ENCODE measurements around the gene MKNK1. TPM values are rescaled to one million over a fixed set of nuclear protein-coding genes. Genes with fewer than 3 reads are reported as not detected.

MKNK1 gene
- total RNA-seq, 2 experiments from 2014 or later: 27.1 to 29.6 TPM

DNA sequence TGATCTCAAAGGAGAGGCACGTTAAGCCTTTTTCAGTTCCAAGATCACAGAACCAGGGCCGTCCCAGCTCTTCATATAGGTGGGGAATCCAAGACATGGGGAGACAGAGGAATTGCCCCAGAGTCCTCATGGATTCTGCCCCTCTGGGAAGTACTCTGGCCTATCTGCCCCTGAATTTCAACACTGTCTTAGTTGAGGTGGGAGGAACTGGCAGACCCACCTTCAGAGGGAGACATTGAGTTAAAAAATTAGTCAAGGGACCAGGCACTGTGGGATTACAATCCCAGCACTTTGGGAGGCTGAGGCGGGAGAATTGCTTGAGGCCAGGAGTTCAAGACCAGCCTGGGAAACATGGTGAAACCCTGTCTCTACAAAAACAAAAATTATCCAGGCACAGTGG, 50.6 kb downstream of the MKNK1 start:
- ChIA-PET POLR2A (no interaction called here), CTCF (no interaction called here)

DNA sequence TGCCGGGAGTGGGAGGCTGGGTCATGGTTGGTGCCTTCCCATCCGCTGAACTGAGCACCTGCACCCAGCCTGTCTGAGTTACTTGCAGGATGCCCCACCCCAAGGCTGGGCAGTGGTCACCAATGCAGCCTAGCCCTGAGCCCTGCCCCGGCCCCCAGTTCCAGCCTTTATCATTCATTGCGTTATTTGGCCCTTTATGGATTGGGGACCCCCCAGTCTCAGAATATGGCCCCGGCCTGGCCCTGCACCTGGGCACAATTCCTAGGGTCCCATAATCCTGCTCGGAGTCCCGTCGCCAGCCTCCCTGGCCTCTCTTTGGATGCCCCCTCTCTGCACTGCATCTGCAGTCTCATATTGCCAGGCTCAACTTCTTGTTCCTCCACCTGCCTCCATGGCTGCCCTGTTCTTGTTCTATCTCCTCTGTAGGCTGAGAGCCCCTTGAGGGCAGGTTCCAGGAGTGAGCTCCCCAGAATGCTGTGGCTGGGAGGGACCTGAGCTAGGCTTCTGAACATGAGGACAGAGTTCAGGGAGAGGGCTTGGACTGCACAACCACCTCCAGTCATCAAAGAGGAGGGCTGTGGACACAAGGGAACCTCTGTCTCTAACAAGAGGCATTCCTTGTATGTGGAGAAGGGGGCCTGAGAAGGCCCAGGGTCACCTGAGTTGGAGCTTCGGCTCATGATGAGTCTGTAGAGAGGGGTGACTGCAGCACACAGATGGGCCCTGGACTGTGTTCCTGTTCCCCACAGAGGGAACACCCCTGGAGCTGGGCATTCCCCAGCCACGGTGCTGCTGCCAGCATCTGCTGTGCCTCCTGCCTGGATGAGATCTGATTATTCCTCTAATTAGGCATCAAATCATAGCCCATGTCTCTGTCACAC, 51.5 kb downstream of the MKNK1 start:
- H3K27me3 ChIP-seq (ENCODE audit: control insufficient read depth in 1 of 2, insufficient read depth in 2 of 2, low read length in 2 of 2): peaks cover 0 to 5% of the 10 kb centered on the region in 2 experiments
- no peak overlapping the region for H3K27ac Mint-ChIP-seq
- ChIA-PET CTCF (no interaction called here), POLR2A (no interaction called here)
- intact Hi-C loops (cut with DNase I, micrococcal nuclease): no loop called here
- no peak overlapping the region for H3K4me3 Mint-ChIP-seq
- no peak for ATAC-seq (ENCODE audit: poor library complexity)
- H3K4me1 Mint-ChIP-seq (ENCODE audit: low read depth): peaks cover 10% of the 10 kb centered on the region
- peaks cover 14% of the 10 kb centered on the region for H3K27me3 Mint-ChIP-seq
- TF ChIP-seq, protein P1, sequence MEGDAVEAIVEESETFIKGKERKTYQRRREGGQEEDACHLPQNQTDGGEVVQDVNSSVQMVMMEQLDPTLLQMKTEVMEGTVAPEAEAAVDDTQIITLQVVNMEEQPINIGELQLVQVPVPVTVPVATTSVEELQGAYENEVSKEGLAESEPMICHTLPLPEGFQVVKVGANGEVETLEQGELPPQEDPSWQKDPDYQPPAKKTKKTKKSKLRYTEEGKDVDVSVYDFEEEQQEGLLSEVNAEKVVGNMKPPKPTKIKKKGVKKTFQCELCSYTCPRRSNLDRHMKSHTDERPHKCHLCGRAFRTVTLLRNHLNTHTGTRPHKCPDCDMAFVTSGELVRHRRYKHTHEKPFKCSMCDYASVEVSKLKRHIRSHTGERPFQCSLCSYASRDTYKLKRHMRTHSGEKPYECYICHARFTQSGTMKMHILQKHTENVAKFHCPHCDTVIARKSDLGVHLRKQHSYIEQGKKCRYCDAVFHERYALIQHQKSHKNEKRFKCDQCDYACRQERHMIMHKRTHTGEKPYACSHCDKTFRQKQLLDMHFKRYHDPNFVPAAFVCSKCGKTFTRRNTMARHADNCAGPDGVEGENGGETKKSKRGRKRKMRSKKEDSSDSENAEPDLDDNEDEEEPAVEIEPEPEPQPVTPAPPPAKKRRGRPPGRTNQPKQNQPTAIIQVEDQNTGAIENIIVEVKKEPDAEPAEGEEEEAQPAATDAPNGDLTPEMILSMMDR (IDR thresholded peaks at IDR 0.05): no peak
- H3K27ac ChIP-seq (ENCODE audit: low read depth in 1 of 2, low read length in 2 of 2): no peak overlapping the region
- H3K4me3 ChIP-seq (ENCODE audit: low read length): no peak overlapping the region
- H3K4me1 ChIP-seq (ENCODE audit: insufficient read depth, low read length): peaks cover 22% of the 10 kb centered on the region
- H3K36me3 ChIP-seq (ENCODE audit: insufficient read depth, low read length): no peaks in the 10 kb centered on the region
- H3K36me3 Mint-ChIP-seq (ENCODE audit: low read depth): peaks cover 3% of the 10 kb centered on the region
- H3K9me3 Mint-ChIP-seq: no peaks in the 10 kb centered on the region
- no peaks in the 10 kb centered on the region for H3K9me3 ChIP-seq (ENCODE audit: control insufficient read depth in 1 of 2, insufficient read depth in 1 of 2, low read length in 2 of 2)
- DNase-seq: no peak

More for the DNA sequence above, 50.6 kb downstream of the MKNK1 start:
- ATAC-seq (ENCODE audit: poor library complexity): no peak
- TF ChIP-seq, protein P1 (IDR thresholded peaks at IDR 0.05): no peak
- Mint-ChIP-seq H3K9me3 (no peaks in the 10 kb centered on the region), H3K27ac (no peak overlapping the region), H3K36me3 (ENCODE audit: low read depth) (peaks cover 9% of the 10 kb centered on the region), H3K4me3 (no peak overlapping the region), H3K27me3 (peaks cover 9% of the 10 kb centered on the region), H3K4me1 (ENCODE audit: low read depth) (peaks cover 10% of the 10 kb centered on the region)
- no peaks in the 10 kb centered on the region for H3K9me3 ChIP-seq (ENCODE audit: control insufficient read depth in 1 of 2, insufficient read depth in 1 of 2, low read length in 2 of 2)
- intact Hi-C loops (cut with DNase I, micrococcal nuclease): no loop called here
- H3K36me3 ChIP-seq (ENCODE audit: insufficient read depth, low read length): no peaks in the 10 kb centered on the region
- H3K4me3 ChIP-seq (ENCODE audit: low read length): no peak overlapping the region
- no peaks in the 10 kb centered on the region for H3K27me3 ChIP-seq (ENCODE audit: control insufficient read depth in 1 of 2, insufficient read depth in 2 of 2, low read length in 2 of 2)
- peaks cover 15% of the 10 kb centered on the region for H3K4me1 ChIP-seq (ENCODE audit: insufficient read depth, low read length)
- H3K27ac ChIP-seq (ENCODE audit: low read depth in 1 of 2, low read length in 2 of 2): no peak overlapping the region
- no peak for DNase-seq

DNA sequence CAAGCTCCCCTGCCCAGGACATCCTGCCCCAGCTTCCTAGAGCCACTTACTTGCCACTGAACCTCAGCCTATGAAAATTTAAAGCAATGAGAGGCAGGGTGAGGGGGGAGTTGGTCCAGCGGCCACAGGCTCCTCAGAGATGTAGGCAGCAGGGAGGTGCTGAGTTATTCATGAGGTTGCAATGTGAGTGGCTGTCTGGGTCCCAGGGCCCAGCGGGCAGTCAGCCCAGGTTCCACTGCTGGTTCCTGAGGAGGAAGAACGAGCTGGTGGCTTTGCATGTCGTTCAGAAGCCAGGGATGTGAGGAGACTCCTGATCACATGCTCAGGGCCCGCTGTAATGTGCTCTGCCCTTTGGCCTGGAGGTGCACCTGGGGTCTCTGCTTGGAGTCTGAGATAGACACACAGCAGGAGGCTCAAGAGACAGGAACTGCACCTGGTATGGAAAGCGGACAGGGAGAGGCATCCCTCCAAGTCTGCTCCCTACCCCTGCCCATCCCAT, 52.4 kb downstream of the MKNK1 start, which contains the start of gene KNCN:
TSS of gene KNCN (minus strand) at position 51 of the 499 bp plus-strand sequence. CDS start 432 bp downstream, outside the sequence.
- H3K27ac Mint-ChIP-seq: no peak within 1 kb of the TSS
- no peak within 1 kb of the TSS for H3K4me3 ChIP-seq (ENCODE audit: low read length)
- peaks cover 22% of the 10 kb centered on the region for H3K4me1 ChIP-seq (ENCODE audit: insufficient read depth, low read length)
- POLR2A ChIA-PET: no interaction called here
- peaks cover 20% of the 10 kb centered on the region for H3K27me3 Mint-ChIP-seq
- no peaks in the 10 kb centered on the region for H3K36me3 ChIP-seq (ENCODE audit: insufficient read depth, low read length)
- no peaks in the 10 kb centered on the region for H3K9me3 ChIP-seq (ENCODE audit: control insufficient read depth in 1 of 2, insufficient read depth in 1 of 2, low read length in 2 of 2)
- intact Hi-C loops (cut with DNase I, micrococcal nuclease): no loop called here
- CTCF ChIA-PET: no interaction called here
- H3K27ac ChIP-seq (ENCODE audit: low read depth in 1 of 2, low read length in 2 of 2): no peak within 1 kb of the TSS
- TF ChIP-seq, protein P1 (IDR thresholded peaks at IDR 0.05): no peak
- H3K36me3 Mint-ChIP-seq (ENCODE audit: low read depth): no peaks in the 10 kb centered on the region
- DNase-seq (no peak), ATAC-seq (ENCODE audit: poor library complexity) (no peak)
- H3K27me3 ChIP-seq (ENCODE audit: control insufficient read depth in 1 of 2, insufficient read depth in 2 of 2, low read length in 2 of 2): peaks cover 7% of the 10 kb centered on the region in 2 experiments
- peaks cover 10% of the 10 kb centered on the region for H3K4me1 Mint-ChIP-seq (ENCODE audit: low read depth)
- H3K4me3 Mint-ChIP-seq: no peak within 1 kb of the TSS
- no peaks in the 10 kb centered on the region for H3K9me3 Mint-ChIP-seq

Data from CD4-positive, alpha-beta T cell (primary cell).